H1 (cell line): ENCODE measurements around the gene FMN2. TPM values are rescaled to one million over a fixed set of nuclear protein-coding genes. Genes with fewer than 3 reads are reported as not detected.

ENCODE experiments used
- CTCF ChIA-PET: fragments of 300-600 bp; sonication (Branson Sonifier 250); formaldehyde crosslinking; loops from one replicate; lab custom pipeline; 2021; ENCODE audit not compliant: partially characterized antibody; lab: Charles Lee
- POLR2A ChIA-PET: fragments of 300-600 bp; sonication (Branson Sonifier 250); formaldehyde crosslinking; loops from one replicate; lab custom pipeline; 2021; ENCODE audit warnings: inconsistent platforms; ENCODE audit not compliant: partially characterized antibody; lab: Charles Lee
- DNase-seq, 2 experiments: peaks; one replicate each; pipeline versions ENCODE4 v3.0.0 to v3.0.0-alpha.2; 2010 to 2022; ENCODE audit warnings: low spot score in 2 of 2, low read depth in 1 of 2, mixed read lengths in 1 of 2
- FAIRE-seq: peaks from 2 replicates; lab custom pipeline; 2011; peaks lifted over from hg19 to GRCh38; lab: Jason Lieb, UNC
- H2AFZ ChIP-seq: 2 replicates; pipeline ENCODE4 v1.8.1; 2012; ENCODE audit warnings: low read length, inconsistent platforms
- H2AK5ac ChIP-seq: 2 replicates; pipeline ENCODE4 v1.6.1; 2013; ENCODE audit warnings: low read depth, low read length
- H2BK120ac ChIP-seq: replicated peaks from 2 replicates; pipeline ENCODE3; 2013; ENCODE audit warnings: low read depth, low read length, inconsistent platforms
- H2BK12ac ChIP-seq: 2 replicates; pipeline ENCODE4 v1.6.1; 2013; ENCODE audit warnings: low read depth, low read length
- H2BK15ac ChIP-seq: 2 replicates; pipeline ENCODE4 v1.6.1; 2013; ENCODE audit warnings: low read length
- H2BK20ac ChIP-seq: 2 replicates; pipeline ENCODE4 v1.6.1; 2013; ENCODE audit warnings: low read length
- H2BK5ac ChIP-seq: 2 replicates; pipeline ENCODE4 v1.6.1; 2013; ENCODE audit warnings: low read depth, low read length
- H3K14ac ChIP-seq: 2 replicates; pipeline ENCODE4 v1.6.1; 2013; ENCODE audit warnings: inconsistent platforms; ENCODE audit not compliant: insufficient read length
- H3K18ac ChIP-seq: 2 replicates; pipeline ENCODE4 v1.6.1; 2013; ENCODE audit warnings: low read length; ENCODE audit errors: extremely low read depth
- H3K23ac ChIP-seq: 2 replicates; pipeline ENCODE4 v1.6.1; 2013; ENCODE audit warnings: inconsistent platforms; ENCODE audit not compliant: insufficient read length
- H3K23me2 ChIP-seq: 2 replicates; pipeline ENCODE4 v1.6.1; 2013; ENCODE audit warnings: low read depth, low read length
- H3K27ac ChIP-seq: 2 replicates; pipeline ENCODE4 v1.6.1; 2011; ENCODE audit warnings: low read depth, low read length, inconsistent platforms
- H3K27me3 ChIP-seq, 4 experiments: replicated peaks in 1 of 4; 1 replicate in 1 of 4; 2 replicates in 3 of 4; pipeline versions ENCODE4 v1.6.1 to v1.8.1; 2011 to 2013; ENCODE audit warnings: low read length in 3 of 4, mild to moderate bottlenecking in 3 of 4, inconsistent platforms in 2 of 4, mixed read lengths in 2 of 4, moderate library complexity in 1 of 4; ENCODE audit not compliant: control insufficient read depth in 3 of 4, insufficient read depth in 3 of 4; ENCODE audit errors: extremely low read depth in 1 of 4
- H3K36me3 ChIP-seq, 4 experiments: 2 replicates each; pipeline versions ENCODE4 v1.6.1 to v1.8.1; 2011 to 2013; ENCODE audit warnings: mild to moderate bottlenecking in 4 of 4, low read length in 3 of 4, moderate library complexity in 2 of 4, control low read depth in 1 of 4, inconsistent platforms in 1 of 4; ENCODE audit not compliant: insufficient read depth in 4 of 4, control insufficient read depth in 2 of 4
- H3K4ac ChIP-seq: replicated peaks from 2 replicates; pipeline ENCODE3; 2013; ENCODE audit warnings: low read length, low read depth, mixed read lengths, inconsistent platforms; ENCODE audit not compliant: insufficient read length
- H3K4me1 ChIP-seq, 4 experiments: replicated peaks in 1 of 4; 1 replicate in 1 of 4; 2 replicates in 3 of 4; pipeline versions ENCODE4 v1.6.1 to v1.8.1; 2011 to 2013; ENCODE audit warnings: low read length in 3 of 4, inconsistent platforms in 2 of 4, mixed read lengths in 1 of 4; ENCODE audit not compliant: insufficient read depth in 4 of 4, control insufficient read depth in 3 of 4
- H3K4me2 ChIP-seq, 2 experiments: 2 replicates each; pipeline versions ENCODE4 v1.6.1 to v1.8.1; 2011 to 2013; ENCODE audit warnings: low read depth in 2 of 2, low read length in 2 of 2, control low read depth in 1 of 2, inconsistent platforms in 1 of 2, mild to moderate bottlenecking in 1 of 2; ENCODE audit not compliant: insufficient read depth in 1 of 2
- H3K4me3 ChIP-seq, 4 experiments: fragments of 200-600, 300-600 bp in 1 of 4; sonication (generic), shearing (Covaris generic), sonication (Bioruptor Twin) in 1 of 4; 2 replicates each; pipeline versions ENCODE4 v1.5.1 to v1.8.1; 2011 to 2016; ENCODE audit warnings: low read length in 4 of 4, low read depth in 3 of 4, control low read depth in 2 of 4, inconsistent platforms in 2 of 4, mild to moderate bottlenecking in 2 of 4, mixed read lengths in 1 of 4, moderate library complexity in 1 of 4; ENCODE audit not compliant: insufficient read depth in 2 of 4; ENCODE audit errors: extremely low read depth in 1 of 4
- H3K56ac ChIP-seq: replicated peaks from 2 replicates; pipeline ENCODE3; 2013; ENCODE audit warnings: low read depth, mild to moderate bottlenecking, mixed read lengths, low read length, inconsistent platforms; ENCODE audit not compliant: insufficient read length
- H3K79me1 ChIP-seq: 2 replicates; pipeline ENCODE4 v1.6.1; 2013; ENCODE audit warnings: low read depth, low read length, control low read depth
- H3K79me2 ChIP-seq, 2 experiments: 2 replicates each; pipeline versions ENCODE4 v1.6.1 to v1.8.1; 2012 to 2013; ENCODE audit warnings: low read length in 2 of 2, mild to moderate bottlenecking in 2 of 2, inconsistent platforms in 1 of 2; ENCODE audit not compliant: insufficient read depth in 2 of 2, control insufficient read depth in 1 of 2
- H3K9ac ChIP-seq, 4 experiments: replicated peaks in 1 of 4; 1 replicate in 1 of 4; 2 replicates in 3 of 4; pipeline versions ENCODE4 v1.6.1 to v1.8.1; 2011 to 2013; ENCODE audit warnings: low read depth in 3 of 4, low read length in 3 of 4, control low read depth in 2 of 4, mild to moderate bottlenecking in 2 of 4, moderate library complexity in 2 of 4, inconsistent platforms in 1 of 4; ENCODE audit errors: extremely low read depth in 1 of 4
- H3K9me3 ChIP-seq, 2 experiments: 2 replicates each; pipeline versions ENCODE4 v1.6.1 to v1.8.1; 2012 to 2013; ENCODE audit warnings: mild to moderate bottlenecking in 2 of 2, moderate library complexity in 2 of 2, control low read depth in 1 of 2, inconsistent platforms in 1 of 2, low read depth in 1 of 2, low read length in 1 of 2, mixed read lengths in 1 of 2; ENCODE audit not compliant: insufficient read depth in 2 of 2
- H4K20me1 ChIP-seq, 2 experiments: replicated peaks in 1 of 2; 2 replicates each; pipeline versions ENCODE3 to v1.8.1; 2011 to 2013; ENCODE audit warnings: inconsistent platforms in 2 of 2, low read length in 2 of 2, mild to moderate bottlenecking in 1 of 2; ENCODE audit not compliant: insufficient read depth in 2 of 2, control insufficient read depth in 1 of 2
- H4K5ac ChIP-seq: 2 replicates; pipeline ENCODE4 v1.6.1; 2013; ENCODE audit warnings: low read length, low read depth, mixed read lengths, inconsistent platforms; ENCODE audit not compliant: insufficient read length
- H4K8ac ChIP-seq: 2 replicates; pipeline ENCODE4 v1.8.0; 2013; ENCODE audit warnings: mild to moderate bottlenecking, moderate library complexity, low read length, inconsistent platforms; ENCODE audit not compliant: insufficient read depth; ENCODE audit errors: extremely low read depth
- H4K91ac ChIP-seq: replicated peaks from 2 replicates; pipeline ENCODE3; 2013; ENCODE audit warnings: low read length, mixed read lengths, inconsistent platforms; ENCODE audit not compliant: insufficient read length
- ASH2L ChIP-seq: fragments of 200-600, 300-600 bp; sonication (generic); IDR thresholded peaks from one replicate; pipeline ENCODE4 v1.7.1; 2017; ENCODE audit warnings: low read length
- BCL11A ChIP-seq, 2 experiments: IDR thresholded peaks; one replicate each; pipeline ENCODE4 v1.6.1; 2011; ENCODE audit warnings: low read depth in 2 of 2, low read length in 2 of 2, mild to moderate bottlenecking in 2 of 2
- EGR1 ChIP-seq: IDR thresholded peaks from 2 replicates; pipeline ENCODE4 v1.6.1; 2011; ENCODE audit warnings: low read depth, low read length, borderline replicate concordance
- EP300 ChIP-seq, 2 experiments: IDR thresholded peaks; 1 replicate in 1 of 2; 2 replicates in 1 of 2; pipeline ENCODE4 v1.6.1; 2011 to 2012; ENCODE audit warnings: low read depth in 2 of 2, low read length in 2 of 2, mild to moderate bottlenecking in 2 of 2, borderline replicate concordance in 1 of 2, inconsistent platforms in 1 of 2, moderate library complexity in 1 of 2
- GABPA ChIP-seq: IDR thresholded peaks from 2 replicates; pipeline ENCODE4 v1.6.1; 2011; ENCODE audit warnings: mild to moderate bottlenecking, low read length, moderate library complexity, borderline replicate concordance; ENCODE audit not compliant: insufficient read depth
- POLR2A ChIP-seq, 2 experiments: IDR thresholded peaks; 1 replicate in 1 of 2; 2 replicates in 1 of 2; pipeline ENCODE4 v1.6.1; 2011; ENCODE audit warnings: low read depth in 2 of 2, low read length in 2 of 2, mild to moderate bottlenecking in 2 of 2; ENCODE audit errors: control extremely low read depth in 1 of 2
- RBBP5 ChIP-seq: IDR thresholded peaks from 2 replicates; pipeline ENCODE4 v1.7.1; 2012; ENCODE audit warnings: low read depth, mild to moderate bottlenecking, inconsistent platforms, low read length, moderate library complexity, borderline replicate concordance
- SIRT6 ChIP-seq: IDR thresholded peaks from one replicate; pipeline ENCODE4 v1.7.1; 2012; ENCODE audit warnings: low read length, inconsistent platforms
- TAF7 ChIP-seq: optimal IDR thresholded peaks from 2 replicates; pipeline ENCODE3; 2011; ENCODE audit warnings: low read depth, mild to moderate bottlenecking, inconsistent platforms, low read length, moderate library complexity, borderline replicate concordance
- TBP ChIP-seq: IDR thresholded peaks from 2 replicates; pipeline ENCODE4 v1.6.1; 2011; ENCODE audit warnings: low read depth, low read length, improper control_type of control experiment
- WGBS, 2 experiments: shearing (Covaris generic) in 1 of 2; methylation state at CpG; one replicate each; pipeline versions ENCODE4 v1.1.6 to v1.1.7; 2013 to 2015; ENCODE audit warnings: low lambda C conversion rate in 2 of 2, mixed read lengths in 2 of 2, inconsistent platforms in 1 of 2, low coverage in 1 of 2, missing lambda C conversion rate in 1 of 2; ENCODE audit not compliant: insufficient replicate concordance in 2 of 2, insufficient coverage in 1 of 2, insufficient read length in 1 of 2; ENCODE audit errors: extremely low coverage in 1 of 2, missing lambda C conversion rate in 1 of 2; 5-methylcytosine and 5-hydroxymethylcytosine counted together
- polyA plus RNA-seq, 7 experiments: library from polyadenylated mRNA; depleted of rRNA in 3 of 7; stranded (reverse) in 5 of 7; unstranded in 2 of 7; fragments of >200 nt in 5 of 7; fragments of 200-250 nt in 2 of 7; gene quantifications; 1 replicate in 5 of 7; 2 replicates in 1 of 7; 4 replicates in 1 of 7; pipeline versions ENCODE4 v1.2.1 to v1.2.3, GENCODE V29; 2011 to 2013; ENCODE audit warnings: missing spikeins in 2 of 7, mixed read lengths in 2 of 7
- total RNA-seq: library from RNA; stranded (reverse); fragmentation: NEBNext Ultra II Directional; extraction: Animal tissue kit (Norgen Biotek cat#: 25700); gene quantifications from 2 replicates; pipeline ENCODE4 v1.2.1, GENCODE V29; 2021
- TF ChIP-seq, protein P1 (sequence below): IDR thresholded peaks from 2 replicates; pipeline ENCODE4 v1.6.1; 2012; ENCODE audit warnings: low read length, inconsistent platforms

Gene FMN2
- total and polyA plus RNA-seq, 2 of the 8 experiments (the other 6 are each of a cell fraction or from before 2014, with no cell fraction given), result 0.83 to 2.0 TPM

DNA sequence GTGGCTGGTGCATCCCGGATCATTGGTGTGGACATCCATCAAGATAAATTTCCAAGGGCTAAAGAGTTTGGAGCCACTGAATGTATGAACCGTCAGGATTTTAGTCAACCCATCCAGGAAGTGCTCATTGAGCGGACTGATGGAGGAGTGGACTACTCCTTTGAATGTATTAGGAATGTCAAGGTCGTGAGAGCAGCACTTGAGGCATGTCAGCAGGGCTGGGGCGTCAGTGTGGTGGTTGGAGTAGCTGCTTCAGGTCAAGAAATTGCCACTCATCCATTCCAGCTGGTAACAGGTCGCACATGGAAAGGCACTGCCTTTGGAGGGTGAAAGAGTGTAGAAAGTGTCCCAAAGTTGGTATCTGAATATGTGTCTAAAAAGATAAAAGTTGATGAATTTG is 79.1 kb downstream of the FMN2 start:
- FAIRE-seq, result no peak
- no peak overlapping the region for H3K18ac ChIP-seq
- H3K4me2 ChIP-seq, result no peak overlapping the region
- TF ChIP-seq TAF7 (no peak), POLR2A (IDR thresholded peaks at IDR 0.05; ENCODE audit: control extremely low read depth in 1 of 2, low read depth in 2 of 2, low read length in 2 of 2) (no peak), SIRT6 (no peak), EGR1 (no peak), EP300 (IDR thresholded peaks at IDR 0.05; ENCODE audit: borderline replicate concordance in 1 of 2, low read depth in 2 of 2, low read length in 2 of 2) (no peak), TBP (no peak), RBBP5 (no peak), ASH2L (no peak), BCL11A (IDR thresholded peaks at IDR 0.05; ENCODE audit: low read depth in 2 of 2, low read length in 2 of 2) (no peak), GABPA (no peak)
- TF ChIP-seq, protein P1, sequence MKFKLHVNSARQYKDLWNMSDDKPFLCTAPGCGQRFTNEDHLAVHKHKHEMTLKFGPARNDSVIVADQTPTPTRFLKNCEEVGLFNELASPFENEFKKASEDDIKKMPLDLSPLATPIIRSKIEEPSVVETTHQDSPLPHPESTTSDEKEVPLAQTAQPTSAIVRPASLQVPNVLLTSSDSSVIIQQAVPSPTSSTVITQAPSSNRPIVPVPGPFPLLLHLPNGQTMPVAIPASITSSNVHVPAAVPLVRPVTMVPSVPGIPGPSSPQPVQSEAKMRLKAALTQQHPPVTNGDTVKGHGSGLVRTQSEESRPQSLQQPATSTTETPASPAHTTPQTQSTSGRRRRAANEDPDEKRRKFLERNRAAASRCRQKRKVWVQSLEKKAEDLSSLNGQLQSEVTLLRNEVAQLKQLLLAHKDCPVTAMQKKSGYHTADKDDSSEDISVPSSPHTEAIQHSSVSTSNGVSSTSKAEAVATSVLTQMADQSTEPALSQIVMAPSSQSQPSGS, result no peak
- no peak overlapping the region for H2AFZ ChIP-seq
- 86% methylated on average over 6 of the region's 6 CpGs; no CpG with 5 or more reads in 1 of the 2 experiments for WGBS, 2 experiments
- H3K9me3 ChIP-seq, result no peaks in the 10 kb centered on the region
- H3K23me2 ChIP-seq, result no peaks in the 10 kb centered on the region
- H3K27me3 ChIP-seq, result no peaks in the 10 kb centered on the region
- H4K91ac ChIP-seq, result no peak overlapping the region
- no peak overlapping the region for H2BK12ac ChIP-seq
- ChIA-PET CTCF (interaction anchor here (0.9 to 2.6 kb wide), 6 partner anchors 11 to 520 kb away, joined by 3 to 9 read pairs (median 6); no protein-coding TSS in a partner anchor), POLR2A (no interaction called here)
- H2AK5ac ChIP-seq, result no peak overlapping the region
- H3K14ac ChIP-seq, result no peak overlapping the region
- no peak overlapping the region for H4K8ac ChIP-seq
- no peak overlapping the region for H3K27ac ChIP-seq
- no peak overlapping the region for H2BK15ac ChIP-seq
- no peaks in the 10 kb centered on the region for H3K79me1 ChIP-seq
- H2BK20ac ChIP-seq, result no peak overlapping the region
- DNase-seq, result no peak
- no peak overlapping the region for H2BK5ac ChIP-seq
- no peak overlapping the region for H3K4ac ChIP-seq
- no peak overlapping the region for H3K56ac ChIP-seq
- no peak overlapping the region for H2BK120ac ChIP-seq
- no peak overlapping the region for H3K9ac ChIP-seq
- H3K4me3 ChIP-seq, result no peak overlapping the region
- H3K36me3 ChIP-seq, result no peaks in the 10 kb centered on the region
- no peaks in the 10 kb centered on the region for H3K79me2 ChIP-seq
- H3K23ac ChIP-seq, result no peak overlapping the region
- H4K5ac ChIP-seq, result no peak overlapping the region
- no peaks in the 10 kb centered on the region for H4K20me1 ChIP-seq
- no peaks in the 10 kb centered on the region for H3K4me1 ChIP-seq
